Ishikawa (cell line): ENCODE data around the gene PIGZ.

Experiments
- CEBPB ChIP-seq: IDR thresholded peaks from 2 replicates; pipeline ENCODE4 v1.6.1; 2012
- CREB1 ChIP-seq: IDR thresholded peaks from 2 replicates; pipeline ENCODE4 v1.6.1; 2012; ENCODE audit warnings: low read depth
- EGR1 ChIP-seq: IDR thresholded peaks from 2 replicates; pipeline ENCODE4 v1.6.1; 2012
- EP300 ChIP-seq: IDR thresholded peaks from 2 replicates; pipeline ENCODE4 v1.6.1; 2012; ENCODE audit warnings: borderline replicate concordance
- MAX ChIP-seq: IDR thresholded peaks from 2 replicates; pipeline ENCODE4 v1.6.1; 2012
- NFIC ChIP-seq: IDR thresholded peaks from 2 replicates; pipeline ENCODE4 v1.6.1; 2012
- REST ChIP-seq: IDR thresholded peaks from 2 replicates; pipeline ENCODE4 v1.6.1; 2012; ENCODE audit warnings: low read depth, mild to moderate bottlenecking
- TAF1 ChIP-seq: IDR thresholded peaks from 2 replicates; pipeline ENCODE4 v1.6.1; 2012; ENCODE audit warnings: low read depth, mild to moderate bottlenecking
- TCF12 ChIP-seq: IDR thresholded peaks from 2 replicates; pipeline ENCODE4 v1.6.1; 2012; ENCODE audit warnings: low read depth
- YY1 ChIP-seq: IDR thresholded peaks from 2 replicates; pipeline ENCODE4 v1.6.1; 2012; ENCODE audit warnings: low read depth
- ZBTB7A ChIP-seq: IDR thresholded peaks from 2 replicates; pipeline ENCODE4 v1.6.1; 2012; ENCODE audit warnings: low read depth

- TF ChIP-seq EGR1 (no peak), REST (no peak), MAX (no peak), TAF1 (no peak), CREB1 (no peak), EP300 (no peak), CEBPB (no peak), NFIC (no peak), YY1 (no peak), TCF12 (no peak), ZBTB7A (no peak)
Measured at GRCh38 chr3:196975349-196975748, 6.7 kb upstream of the PIGZ start.
